ENCODE measurements around the gene HRH3.

DNA sequence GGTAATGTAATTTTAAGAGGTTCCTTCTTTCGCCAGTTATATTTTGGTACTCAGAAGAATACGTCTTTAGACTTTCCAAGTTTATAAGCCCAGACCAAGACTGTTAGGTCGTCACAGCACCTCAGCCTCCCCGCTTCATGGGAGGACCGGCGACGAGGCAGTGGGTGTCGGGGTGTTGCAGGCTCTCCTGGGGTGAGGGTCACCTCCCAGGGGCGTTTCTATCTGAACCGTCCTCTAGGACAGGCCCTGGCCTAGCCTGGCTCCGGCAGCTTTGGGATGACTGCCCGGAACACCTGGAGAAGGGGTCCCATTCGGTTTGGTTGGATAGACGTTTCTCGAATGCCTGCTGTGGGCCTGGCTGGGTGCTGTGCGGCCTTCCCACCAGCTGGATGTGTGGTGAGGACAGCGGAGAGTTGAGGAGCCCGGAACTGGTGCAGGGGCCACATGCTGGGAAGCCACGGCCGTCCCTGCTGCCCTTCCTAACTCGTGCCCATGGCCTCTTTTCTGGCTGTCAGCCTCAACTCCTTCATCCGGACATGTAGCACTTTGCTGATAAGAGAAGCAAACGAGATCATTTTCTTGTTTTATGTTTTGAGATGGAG, 19.3 kb upstream of the HRH3 start:
- no peak for TF ChIP-seq POLR2A (IDR thresholded peaks at IDR 0.05; ENCODE audit: low read depth, low read length)
- TF ChIP-seq POLR2AphosphoS5 (IDR thresholded peaks at IDR 0.05; ENCODE audit: low read depth, low read length) = no peak

Measured in GM12892 (cell line).